ENCODE data around the gene SHCBP1.

The SHCBP1 gene

DNA sequence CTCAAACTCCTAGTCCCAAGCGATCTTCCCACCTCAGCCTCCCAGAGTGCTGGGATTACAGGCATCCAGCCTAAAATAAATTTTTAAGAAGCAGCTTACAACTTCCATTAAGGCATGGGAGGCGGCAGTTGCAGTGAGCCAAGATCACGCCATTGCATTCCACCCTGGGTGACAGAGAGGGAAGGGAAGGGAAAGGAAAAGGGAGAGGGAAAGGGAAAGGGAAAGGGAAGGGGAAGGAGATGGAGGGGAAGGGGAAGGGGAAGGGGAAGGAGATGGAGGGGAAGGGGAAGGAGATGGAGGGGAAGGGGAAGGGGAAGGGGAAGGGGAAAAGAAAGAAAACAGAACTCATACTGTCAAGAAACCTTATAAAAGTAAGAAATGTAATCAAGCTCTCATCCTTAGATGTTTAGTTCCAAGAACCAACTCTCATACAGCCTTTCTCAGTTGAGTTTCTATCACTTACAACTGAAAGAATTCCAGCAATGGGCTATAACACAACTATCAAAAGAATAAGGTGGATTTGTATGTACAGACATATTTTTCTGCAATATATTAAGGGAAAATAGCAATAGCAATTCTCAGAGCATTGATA, 43.1 kb downstream of the SHCBP1 start:
- TF ChIP-seq CTCF (IDR thresholded peaks at IDR 0.05; ENCODE audit: control extremely low read depth, extremely low read depth, low read depth, missing control alignments): no peak
- ChIA-PET POLR2A (no interaction called here), CTCF (interaction anchor here (1.1 to 4.3 kb wide), 6 partner anchors 9 to 36 kb away, joined by 3 to 26 read pairs (median 4); no protein-coding TSS in a partner anchor)
- no peak for DNase-seq (ENCODE audit: extremely low spot score)

DNA sequence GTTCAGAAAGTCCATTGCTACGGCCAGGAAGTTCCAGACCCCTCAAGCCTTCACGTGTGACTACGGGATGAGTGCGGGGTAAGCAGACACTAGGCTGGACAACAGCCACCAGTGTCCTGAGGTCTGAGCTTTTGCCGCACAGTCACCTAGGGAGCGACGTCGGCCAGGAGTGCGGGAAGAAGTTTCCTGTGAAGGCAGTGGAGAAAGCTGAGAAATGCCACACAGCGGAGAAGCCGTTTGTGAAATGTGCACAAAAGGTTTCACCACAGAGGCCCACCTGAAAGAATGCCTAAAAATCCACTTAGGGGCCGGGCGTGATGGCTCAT, 47.4 kb downstream of the SHCBP1 start:
- ChIA-PET POLR2A (no interaction called here), CTCF (interaction anchor here (1.3 to 4.6 kb wide), 3 partner anchors 9 to 19 kb away, joined by 6 to 18 read pairs (median 8); no protein-coding TSS in a partner anchor)
- no peak for DNase-seq (ENCODE audit: extremely low spot score)
- TF ChIP-seq CTCF (IDR thresholded peaks at IDR 0.05; ENCODE audit: control extremely low read depth, extremely low read depth, low read depth, missing control alignments): no peak

DNA sequence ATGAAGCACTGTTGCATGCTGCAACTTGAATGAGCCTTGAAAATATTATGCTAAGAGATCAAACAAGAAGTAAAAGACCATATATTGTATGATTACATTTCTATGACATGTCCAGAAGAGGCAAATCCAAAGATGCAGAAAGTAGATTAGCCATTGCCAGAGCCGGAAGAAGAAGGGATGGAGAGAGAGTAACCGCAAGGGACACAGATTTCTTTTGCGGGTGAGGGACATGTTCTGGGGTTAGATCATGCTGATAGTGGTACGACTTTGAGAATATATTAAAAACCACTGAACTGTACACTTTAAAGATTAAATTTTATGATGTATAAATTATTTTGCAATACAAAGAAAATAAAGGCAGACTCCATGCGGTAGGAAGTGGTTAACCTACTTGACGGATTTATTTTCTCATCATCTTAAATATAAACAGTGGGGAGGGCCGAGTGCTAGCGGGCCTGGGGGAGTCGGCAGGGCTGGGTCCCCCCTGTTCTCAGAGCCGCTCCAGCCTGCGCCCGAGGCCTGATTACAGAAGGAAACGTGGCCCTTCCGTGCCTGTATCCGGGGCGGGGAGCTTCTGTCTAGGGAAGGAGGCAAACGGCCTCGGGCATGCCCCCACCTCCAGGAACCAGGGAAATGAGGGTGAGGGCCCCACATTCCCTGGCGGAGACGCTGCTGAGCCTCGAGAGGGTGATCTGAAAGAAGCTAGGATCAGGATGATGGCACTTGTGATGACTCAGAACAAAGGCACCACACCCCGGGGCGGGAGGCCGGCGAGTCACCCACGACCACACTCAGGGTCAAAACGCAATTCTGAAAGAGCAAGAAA, 48.0 kb downstream of the SHCBP1 start:
- TF ChIP-seq CTCF (IDR thresholded peaks at IDR 0.05; ENCODE audit: control extremely low read depth, extremely low read depth, low read depth, missing control alignments): no peak
- DNase-seq (ENCODE audit: extremely low spot score): peak; percentile 25
- ChIA-PET CTCF (interaction anchor here (1.3 to 4.6 kb wide), 4 partner anchors 10 to 30 kb away, joined by 3 to 18 read pairs (median 7); no protein-coding TSS in a partner anchor), POLR2A (interaction anchor here (0.5 kb wide), 1 partner anchor 119 kb away, joined by 5 read pairs; no protein-coding TSS in a partner anchor)

GRCh38 chr16:46569231-46569735, 51.9 kb downstream of the SHCBP1 start:
- DNase-seq (ENCODE audit: extremely low spot score): no peak
- ChIA-PET POLR2A (no interaction called here), CTCF (interaction anchor here (1.3 to 4.6 kb wide), 5 partner anchors 9 to 79 kb away, joined by 3 to 18 read pairs (median 6); no protein-coding TSS in a partner anchor)
- no peak for TF ChIP-seq CTCF (IDR thresholded peaks at IDR 0.05; ENCODE audit: control extremely low read depth, extremely low read depth, low read depth, missing control alignments)

DNA sequence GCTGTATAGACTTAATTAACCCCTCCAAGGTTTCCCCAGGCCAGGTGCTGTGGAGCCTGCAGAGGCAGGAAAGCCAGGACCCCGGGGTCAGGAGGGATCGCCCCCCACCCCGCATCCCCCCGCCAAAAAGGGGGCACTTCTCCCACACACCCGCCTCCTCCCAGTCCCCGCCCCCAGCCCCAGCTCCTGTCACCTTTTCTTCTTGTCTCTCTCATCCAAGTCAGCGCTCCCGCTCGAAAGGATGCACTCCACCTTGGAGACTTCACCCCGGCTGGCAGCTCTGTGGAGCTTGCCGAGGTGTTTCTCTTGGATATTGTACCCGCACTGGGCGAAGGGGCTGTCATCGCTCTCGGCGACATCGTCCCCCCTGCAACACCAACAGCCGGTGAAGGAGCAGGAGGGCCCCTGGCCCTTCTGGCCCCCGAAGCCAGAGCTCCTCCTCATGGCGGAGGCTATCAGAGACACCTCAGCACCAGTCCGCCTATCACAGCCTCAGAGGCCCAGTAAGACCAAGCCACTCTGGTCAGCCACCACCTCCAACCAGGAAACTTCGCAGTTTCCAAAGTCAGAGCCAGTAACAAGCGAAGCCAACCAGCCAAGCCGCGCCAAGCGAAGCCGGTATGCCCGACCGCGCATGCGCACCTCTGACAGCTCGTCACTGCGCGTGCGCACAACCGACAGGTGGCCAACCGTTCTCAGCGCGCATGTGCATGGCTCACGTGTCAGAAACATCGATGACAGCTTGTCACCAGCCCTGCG, 52.5 kb downstream of the SHCBP1 start:
- POLR2A ChIA-PET: no interaction called here
- DNase-seq (ENCODE audit: extremely low spot score): no peak
- no peak for TF ChIP-seq CTCF (IDR thresholded peaks at IDR 0.05; ENCODE audit: control extremely low read depth, extremely low read depth, low read depth, missing control alignments)
- CTCF ChIA-PET: interaction anchor here (1.3 to 3.4 kb wide), 4 partner anchors 10 to 80 kb away, joined by 3 to 15 read pairs (median 6); no protein-coding TSS in a partner anchor

- no peak for DNase-seq (ENCODE audit: extremely low spot score)
- CTCF ChIA-PET: interaction anchor here (1.1 to 2.3 kb wide), 5 partner anchors 8 to 44 kb away, joined by 4 to 10 read pairs (median 7); no protein-coding TSS in a partner anchor
- no peak for TF ChIP-seq CTCF (IDR thresholded peaks at IDR 0.05; ENCODE audit: control extremely low read depth, extremely low read depth, low read depth, missing control alignments)
Observed at GRCh38 chr16:46562979-46563378, 58.2 kb downstream of the SHCBP1 start.

More at GRCh38 chr16:46562979-46563378, 58.2 kb downstream of the SHCBP1 start:
- POLR2A ChIA-PET: no interaction called here
